K562 treated with DMSO at 1 percent for 12 hours (cell line): Measurements from ENCODE around the gene GDF9. TPM values are rescaled to one million over a fixed set of nuclear protein-coding genes. Genes with fewer than 3 reads are reported as not detected.

Source experiments
- total RNA-seq: library from RNA; unstranded; fragments of 300-600 nt; gene quantifications from 2 replicates; pipeline ENCODE4 v1.2.3, GENCODE V29; 2022; ENCODE audit not compliant: insufficient read depth

Gene GDF9, protein sequence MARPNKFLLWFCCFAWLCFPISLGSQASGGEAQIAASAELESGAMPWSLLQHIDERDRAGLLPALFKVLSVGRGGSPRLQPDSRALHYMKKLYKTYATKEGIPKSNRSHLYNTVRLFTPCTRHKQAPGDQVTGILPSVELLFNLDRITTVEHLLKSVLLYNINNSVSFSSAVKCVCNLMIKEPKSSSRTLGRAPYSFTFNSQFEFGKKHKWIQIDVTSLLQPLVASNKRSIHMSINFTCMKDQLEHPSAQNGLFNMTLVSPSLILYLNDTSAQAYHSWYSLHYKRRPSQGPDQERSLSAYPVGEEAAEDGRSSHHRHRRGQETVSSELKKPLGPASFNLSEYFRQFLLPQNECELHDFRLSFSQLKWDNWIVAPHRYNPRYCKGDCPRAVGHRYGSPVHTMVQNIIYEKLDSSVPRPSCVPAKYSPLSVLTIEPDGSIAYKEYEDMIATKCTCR
- not detected in 2 replicates for total RNA-seq

DNA sequence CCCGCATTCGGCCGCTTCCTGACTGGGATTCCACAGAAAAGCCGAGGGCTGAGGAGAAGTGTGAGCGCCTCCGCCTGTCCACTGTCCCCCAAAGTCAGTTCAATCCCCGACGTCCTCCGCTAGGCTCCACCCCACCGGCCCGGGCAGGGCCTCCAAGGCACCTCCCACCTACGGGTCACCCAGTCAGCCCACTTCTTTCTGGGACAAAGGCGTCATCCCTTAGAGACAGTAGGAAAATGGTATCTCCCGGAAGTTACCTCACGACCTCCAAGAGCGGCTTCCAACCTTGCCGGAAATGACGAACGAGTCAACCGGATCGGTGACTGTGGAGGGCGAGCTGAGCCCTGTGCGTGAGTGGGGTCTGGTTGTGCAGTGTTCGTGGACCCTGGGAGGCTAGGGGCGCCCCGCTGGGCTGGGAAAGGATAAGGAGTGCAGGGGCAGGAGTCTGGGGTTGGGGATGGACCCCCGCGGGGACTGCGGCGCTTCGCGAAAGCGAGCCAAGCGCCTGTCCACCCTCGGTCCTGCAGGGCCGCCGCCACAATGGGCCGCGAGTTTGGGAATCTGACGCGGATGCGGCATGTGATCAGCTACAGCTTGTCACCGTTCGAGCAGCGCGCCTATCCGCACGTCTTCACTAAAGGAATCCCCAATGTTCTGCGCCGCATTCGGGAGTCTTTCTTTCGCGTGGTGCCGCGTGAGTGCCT lies at the start of gene GDF9, which contains the start of gene UQCRQ:
Gene GDF9 (minus strand): TSS at position 128 of the 704 bp plus-strand sequence. CDS start 1,936 bp downstream, outside the sequence.
Gene UQCRQ (plus strand): TSS at position 301 of the 704 bp plus-strand sequence. CDS start 240 bp downstream, at position 541.

DNA sequence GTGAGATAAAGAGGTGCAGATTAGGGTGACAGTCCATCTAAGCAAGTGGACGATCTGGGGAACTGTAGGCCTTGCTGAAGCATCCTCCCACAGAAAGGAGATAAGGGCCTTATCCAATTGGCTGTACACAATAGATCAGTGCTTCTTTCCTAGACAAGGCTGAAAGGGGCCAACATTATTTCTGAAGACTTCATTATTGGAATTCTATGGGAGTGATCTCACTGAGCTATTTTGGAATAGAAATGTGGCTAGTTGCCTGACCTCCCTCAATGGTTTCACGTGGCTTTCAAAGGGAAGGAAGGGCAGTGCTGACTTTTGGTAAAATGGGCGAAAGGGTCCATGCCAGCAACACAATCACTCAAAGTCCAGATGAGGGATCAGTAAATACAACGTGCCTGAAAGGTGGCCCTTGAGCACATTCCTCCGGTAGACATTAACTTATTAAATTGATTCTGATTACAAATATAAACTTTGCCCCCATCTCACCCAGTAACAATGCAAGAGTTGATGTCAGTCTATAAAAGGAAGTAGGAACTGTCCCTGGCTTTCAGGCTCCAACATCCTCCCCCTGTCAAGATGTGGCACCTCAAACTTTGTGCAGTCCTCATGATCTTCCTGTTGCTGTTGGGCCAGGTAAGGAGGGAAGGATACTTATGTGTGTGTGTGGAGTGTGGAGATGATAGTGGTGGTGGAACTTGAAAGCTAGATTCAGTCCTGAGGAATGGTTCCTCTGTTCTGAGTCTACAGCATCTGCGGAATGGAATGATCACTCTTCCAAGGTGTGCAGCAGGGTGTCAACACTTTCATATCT lies 7.1 kb upstream of the GDF9 start, which contains the start of gene LEAP2:
Gene LEAP2 (plus strand): TSS at position 550 of the 811 bp plus-strand sequence. CDS start 27 bp downstream, at position 577.

DNA sequence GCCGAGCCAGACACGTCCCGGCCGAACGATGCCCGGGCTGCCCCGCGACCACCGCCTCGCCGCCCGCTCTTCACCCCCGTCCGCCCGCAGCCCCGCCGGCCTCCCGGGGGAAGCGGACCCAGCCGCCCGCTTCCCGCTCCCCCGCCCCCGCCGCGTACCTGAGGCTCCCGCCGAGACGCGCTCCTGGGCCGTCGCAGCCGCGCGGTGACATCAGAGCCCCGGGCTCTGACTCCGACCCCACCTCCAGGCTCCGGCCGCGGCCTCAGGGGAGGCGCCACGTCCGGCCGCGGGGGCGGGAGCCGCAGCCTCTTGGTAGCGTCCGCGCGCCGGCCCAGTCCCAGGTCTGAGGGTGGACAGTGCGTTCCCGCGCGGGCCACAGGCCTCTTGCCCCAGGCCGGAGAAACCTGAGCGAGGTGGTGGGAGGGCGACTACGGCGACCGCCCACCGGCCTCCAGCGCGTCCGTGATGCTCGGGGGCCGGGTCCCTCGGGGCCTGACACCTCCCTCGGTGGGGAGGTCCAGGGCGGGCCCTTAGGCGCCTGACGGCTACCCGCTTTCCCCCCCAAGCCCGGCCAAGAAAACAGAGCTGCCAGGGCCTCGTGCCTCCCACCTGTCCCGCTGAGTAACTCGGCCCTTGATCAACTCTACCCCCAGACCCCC lies 35.7 kb downstream of the GDF9 start, which contains the start of gene SHROOM1:
Gene SHROOM1 (minus strand): TSS at position 212 of the 659 bp plus-strand sequence. CDS start 4,507 bp downstream, outside the sequence.

DNA sequence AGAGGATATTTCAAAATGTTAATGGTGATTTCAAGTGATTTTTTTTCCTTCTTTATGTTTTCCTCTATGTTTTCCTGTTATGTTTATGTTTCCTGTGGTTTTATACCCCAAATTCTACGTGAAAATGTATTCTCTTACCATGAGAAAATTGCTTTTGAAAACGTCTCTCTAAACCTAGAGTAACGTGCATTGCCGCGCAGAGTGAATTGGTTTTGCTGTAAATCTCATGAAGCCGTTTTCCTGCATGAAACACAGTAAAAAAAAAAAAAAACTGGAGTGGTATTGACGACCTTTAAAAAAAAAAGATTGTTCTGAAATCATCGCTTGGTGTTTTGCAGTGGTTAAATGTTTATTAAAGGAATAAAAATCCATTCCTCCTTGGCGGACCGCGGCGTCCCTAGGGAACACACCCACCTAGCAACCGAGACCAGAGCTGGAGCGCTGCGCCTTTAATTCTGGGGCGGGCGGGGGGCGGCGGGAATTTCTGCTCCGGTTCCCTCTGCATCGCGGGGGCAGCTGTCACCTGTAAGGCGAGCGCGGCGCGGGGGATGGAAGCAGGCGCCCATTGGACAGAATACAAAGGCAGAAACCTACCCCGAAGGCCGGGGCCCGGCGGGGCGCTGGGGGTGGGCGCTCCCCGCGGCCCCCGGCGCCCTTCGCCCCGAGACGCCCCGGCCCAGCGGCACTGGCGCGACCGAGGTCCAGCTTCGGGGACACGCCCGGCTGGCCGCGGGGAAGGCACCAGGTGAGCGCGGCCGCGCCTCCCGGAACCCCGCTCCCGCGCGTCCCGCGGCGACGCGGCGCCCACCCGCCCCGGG lies 53.3 kb downstream of the GDF9 start, which contains the start of gene SOWAHA:
Gene SOWAHA (plus strand): TSS at position 522 of the 818 bp plus-strand sequence. CDS start 320 bp downstream, outside the sequence.

Other genes starting within 250 kb of the GDF9 start
- not detected in 2 replicates for gene IL13, start 208.3 kb downstream of the GDF9 start, total RNA-seq
- not detected in 2 replicates for gene IL4, start 192.5 kb downstream of the GDF9 start, total RNA-seq
- 3.6 and 5.4 TPM in 2 replicates for gene KIF3A, start 128.9 kb downstream of the GDF9 start, total RNA-seq
- gene CCNI2, start 119.0 kb downstream of the GDF9 start, total RNA-seq = 6.4 and 10.8 TPM in 2 replicates
- 32.5 and 94.8 TPM in 2 replicates for gene SEPTIN8, start 89.2 kb downstream of the GDF9 start, total RNA-seq
- gene SOWAHA, start 53.2 kb downstream of the GDF9 start, total RNA-seq = not detected in 2 replicates
- 21.6 and 40.0 TPM in 2 replicates for gene SHROOM1, start 35.8 kb downstream of the GDF9 start, total RNA-seq
- gene UQCRQ, start 173 bp upstream of the GDF9 start, total RNA-seq = 164 and 351 TPM in 2 replicates
- gene LEAP2, start 7.2 kb upstream of the GDF9 start, total RNA-seq = 0.96 and 5.3 TPM in 2 replicates
- 2.5 and 27.3 TPM in 2 replicates for gene AFF4, start 97.2 kb upstream of the GDF9 start, total RNA-seq
- 45.8 and 46.9 TPM in 2 replicates for gene ZCCHC10, start 160.1 kb upstream of the GDF9 start, total RNA-seq
- 41.8 and 89.5 TPM in 2 replicates for gene HSPA4, start 185.5 kb upstream of the GDF9 start, total RNA-seq